ENCODE measurements around the gene IL1B.
"Not testable (repeated sequence)": the region's sequence is repeated elsewhere in the genome, so short reads cannot be mapped to it uniquely, and the experiment has no call there.

- TF ChIP-seq CTCF (IDR thresholded peaks at IDR 0.05); POLR2AphosphoS5 (IDR thresholded peaks at IDR 0.05; ENCODE audit: low read depth, low read length); REST (IDR thresholded peaks at IDR 0.05; ENCODE audit: insufficient read depth in 1 of 2, low read depth in 2 of 2, low read length in 1 of 2); TCF7L2 (IDR thresholded peaks at IDR 0.05; ENCODE audit: low read depth, low read length); SIN3A (IDR thresholded peaks at IDR 0.05; ENCODE audit: borderline replicate concordance, insufficient read depth, low read depth, low read length): not testable (repeated sequence)
Observed at GRCh38 chr2:112833639-112833931, 3.0 kb downstream of the IL1B start.
